ENCODE measurements around the gene PHF2.

DNA sequence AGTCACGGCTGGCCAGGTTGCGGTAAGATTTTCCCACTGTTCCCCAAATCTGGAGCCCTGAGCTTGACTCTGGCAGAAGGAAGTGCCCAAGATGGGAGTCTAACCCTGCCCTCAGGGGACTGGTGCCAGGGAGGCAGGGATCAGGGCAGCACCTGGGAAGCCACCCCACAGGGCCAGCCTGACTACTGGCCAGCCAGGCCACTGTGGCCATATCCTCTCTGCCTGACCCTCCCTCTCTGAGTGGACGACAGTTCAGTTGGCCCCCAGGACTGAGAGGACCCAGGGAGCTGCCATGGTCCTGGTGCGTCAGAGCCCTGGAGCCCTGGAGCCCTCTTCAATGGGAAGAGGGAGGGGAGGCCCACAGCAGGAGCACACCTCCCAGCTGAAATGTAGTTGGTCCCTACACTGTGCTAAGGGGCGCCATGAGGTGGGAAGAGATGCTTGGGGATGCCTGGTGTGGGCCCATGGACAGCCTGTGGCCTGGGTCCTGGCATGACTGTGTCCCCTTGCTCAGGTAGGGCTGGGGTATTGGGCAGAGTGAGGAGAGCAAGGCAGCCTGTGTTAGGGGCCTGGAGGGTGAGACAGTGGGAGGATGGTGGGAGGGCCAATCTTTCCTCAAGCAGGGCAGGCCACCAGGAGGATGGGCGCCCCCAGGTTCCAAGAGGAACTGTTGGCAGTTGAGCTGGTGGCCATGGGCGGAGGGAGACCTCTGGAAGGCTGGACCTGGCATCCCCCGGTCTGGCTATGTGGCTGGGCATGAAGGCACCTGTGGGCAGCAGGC, 81.1 kb downstream of the PHF2 start:
- TF ChIP-seq CTCF (IDR thresholded peaks at IDR 0.05) (no peak), POLR2AphosphoS5 (IDR thresholded peaks at IDR 0.05) (no peak), POLR2A (IDR thresholded peaks at IDR 0.05) (no peak)

Data from breast epithelium (tissue), 3 donors.